ENCODE measurements around the gene ANKLE1.

ANKLE1 gene

DNA sequence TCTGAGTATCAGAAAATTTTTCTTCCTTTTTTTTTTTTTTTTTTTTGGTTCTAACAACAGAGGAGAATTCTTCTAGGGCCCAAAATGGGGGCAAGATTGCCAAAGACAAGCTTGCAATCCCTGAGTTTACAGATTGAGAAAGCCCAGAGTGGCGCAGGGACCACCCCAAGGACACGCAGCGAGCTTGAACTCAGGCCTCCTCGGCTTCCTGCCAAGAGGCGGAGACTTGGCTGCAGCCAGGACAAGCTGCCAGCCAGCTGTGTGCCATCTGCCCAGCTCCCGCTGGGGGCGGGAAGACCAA, 23.5 kb downstream of the ANKLE1 start:
- ATAC-seq (no peak), DNase-seq (no peak)
- Mint-ChIP-seq H3K4me1 (peaks cover 46% of the 10 kb centered on the region), H3K27ac (peak overlapping the region; percentile 87), H3K4me3 (peak overlapping the region; percentile 90), H3K27me3 (peaks cover 2% of the 10 kb centered on the region), H3K36me3 (ENCODE audit: low read depth) (peaks cover 3% of the 10 kb centered on the region), H3K9me3 (no peaks in the 10 kb centered on the region)

DNA sequence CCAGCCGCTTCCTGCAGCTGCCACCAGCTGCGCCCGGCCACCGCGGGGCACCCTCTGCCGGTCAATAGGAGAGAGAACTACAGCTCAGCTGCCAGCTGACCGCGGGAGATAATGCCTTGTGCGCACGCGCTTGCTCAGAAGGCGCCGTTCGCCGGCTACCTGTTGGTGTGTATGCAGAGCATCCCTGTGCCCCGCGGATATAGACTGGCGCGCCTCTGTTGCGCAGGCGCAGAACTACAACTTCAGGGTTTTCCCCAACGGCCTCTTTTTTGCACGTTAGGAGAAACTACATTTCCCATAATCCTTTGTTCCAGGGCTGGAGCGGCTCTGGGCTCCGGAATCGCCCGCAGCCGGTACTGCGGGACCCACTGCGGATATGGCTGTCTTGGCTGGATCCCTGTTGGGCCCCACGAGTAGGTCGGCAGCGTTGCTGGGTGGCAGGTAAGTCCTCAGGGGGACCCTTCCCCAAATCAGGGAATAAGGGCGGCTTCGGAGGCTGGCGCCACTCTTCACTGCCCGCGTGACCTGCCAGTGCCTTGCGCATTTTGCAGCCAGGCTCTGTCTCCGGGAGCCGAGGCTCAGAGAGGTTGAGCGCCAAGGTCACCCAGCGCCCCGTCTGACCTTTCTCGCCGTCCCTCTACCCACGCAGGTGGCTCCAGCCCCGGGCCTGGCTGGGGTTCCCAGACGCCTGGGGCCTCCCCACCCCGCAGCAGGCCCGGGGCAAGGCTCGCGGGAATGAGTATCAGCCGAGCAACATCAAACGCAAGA, 24.0 kb downstream of the ANKLE1 start, which contains the start of gene MRPL34:
MRPL34 (plus strand) TSS at position 356 of the 768 bp plus-strand sequence; CDS start at position 377, 21 bp downstream.
- ATAC-seq (peak; percentile 71), DNase-seq (peak; percentile 95)
- Mint-ChIP-seq H3K4me1 (peaks cover 48% of the 10 kb centered on the region), H3K9me3 (no peaks in the 10 kb centered on the region), H3K27me3 (peaks cover 2% of the 10 kb centered on the region), H3K36me3 (ENCODE audit: low read depth) (peaks cover 4% of the 10 kb centered on the region), H3K4me3 (peak within 1 kb of the TSS; percentile 90), H3K27ac (peak within 1 kb of the TSS; percentile 91)

DNA sequence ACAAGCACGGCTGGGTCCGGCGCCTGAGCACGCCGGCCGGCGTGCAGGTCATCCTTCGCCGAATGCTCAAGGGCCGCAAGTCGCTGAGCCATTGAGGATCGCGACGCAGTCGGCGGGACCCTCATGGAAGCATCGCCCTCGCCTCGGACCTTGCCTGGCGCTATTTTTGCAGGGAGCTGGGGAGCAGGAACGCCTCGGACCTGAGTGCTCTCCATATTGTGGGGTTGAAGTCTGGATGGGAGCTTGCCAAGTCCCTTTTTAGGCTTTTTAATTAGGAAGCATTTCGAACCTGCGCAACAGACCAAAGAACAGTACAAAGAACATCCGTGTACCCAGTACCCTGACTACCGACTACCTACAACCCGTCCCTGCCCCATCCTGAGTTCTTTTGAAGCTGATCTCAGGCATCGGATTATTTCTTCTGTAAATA, 24.6 kb downstream of the ANKLE1 start:
- no peak for ATAC-seq
- H3K27ac Mint-ChIP-seq, result peak overlapping the region; percentile 91
- peaks cover 52% of the 10 kb centered on the region for H3K4me1 Mint-ChIP-seq
- H3K36me3 Mint-ChIP-seq (ENCODE audit: low read depth), result peaks cover 5% of the 10 kb centered on the region
- H3K4me3 Mint-ChIP-seq, result peak overlapping the region; percentile 90
- no peaks in the 10 kb centered on the region for H3K9me3 Mint-ChIP-seq
- H3K27me3 Mint-ChIP-seq, result peaks cover 2% of the 10 kb centered on the region
- DNase-seq, result no peak

DNA sequence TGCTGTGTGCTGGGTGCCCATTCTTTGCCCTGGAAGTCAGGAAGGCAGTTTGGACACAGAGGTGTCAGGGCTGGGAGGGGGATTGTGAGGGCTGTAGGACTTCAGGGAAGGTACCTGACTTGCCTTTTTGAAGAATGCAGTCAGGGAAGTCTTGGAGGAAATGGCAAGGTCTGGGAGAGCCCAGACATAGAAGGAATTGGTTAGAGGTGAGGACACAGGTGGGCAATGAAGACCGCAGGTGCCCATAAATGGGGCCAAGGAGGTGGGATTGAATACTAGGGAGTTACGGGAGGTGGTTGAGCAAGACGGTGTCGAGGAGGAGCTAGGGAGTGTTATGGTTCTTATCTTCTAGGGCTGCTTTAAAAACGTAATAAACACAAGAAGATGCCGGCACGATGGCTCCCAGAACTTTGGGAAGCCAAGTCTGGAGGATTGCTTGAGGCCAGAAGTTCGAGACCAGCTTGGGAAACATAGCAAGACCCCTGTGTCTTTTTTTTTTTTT, 26.2 kb downstream of the ANKLE1 start:
- Mint-ChIP-seq H3K27me3 (peaks cover 2% of the 10 kb centered on the region), H3K36me3 (ENCODE audit: low read depth) (peaks cover 5% of the 10 kb centered on the region), H3K9me3 (no peaks in the 10 kb centered on the region), H3K4me1 (peaks cover 53% of the 10 kb centered on the region), H3K27ac (no peak overlapping the region), H3K4me3 (peak overlapping the region; percentile 90)
- no peak for ATAC-seq
- DNase-seq, result no peak

DNA sequence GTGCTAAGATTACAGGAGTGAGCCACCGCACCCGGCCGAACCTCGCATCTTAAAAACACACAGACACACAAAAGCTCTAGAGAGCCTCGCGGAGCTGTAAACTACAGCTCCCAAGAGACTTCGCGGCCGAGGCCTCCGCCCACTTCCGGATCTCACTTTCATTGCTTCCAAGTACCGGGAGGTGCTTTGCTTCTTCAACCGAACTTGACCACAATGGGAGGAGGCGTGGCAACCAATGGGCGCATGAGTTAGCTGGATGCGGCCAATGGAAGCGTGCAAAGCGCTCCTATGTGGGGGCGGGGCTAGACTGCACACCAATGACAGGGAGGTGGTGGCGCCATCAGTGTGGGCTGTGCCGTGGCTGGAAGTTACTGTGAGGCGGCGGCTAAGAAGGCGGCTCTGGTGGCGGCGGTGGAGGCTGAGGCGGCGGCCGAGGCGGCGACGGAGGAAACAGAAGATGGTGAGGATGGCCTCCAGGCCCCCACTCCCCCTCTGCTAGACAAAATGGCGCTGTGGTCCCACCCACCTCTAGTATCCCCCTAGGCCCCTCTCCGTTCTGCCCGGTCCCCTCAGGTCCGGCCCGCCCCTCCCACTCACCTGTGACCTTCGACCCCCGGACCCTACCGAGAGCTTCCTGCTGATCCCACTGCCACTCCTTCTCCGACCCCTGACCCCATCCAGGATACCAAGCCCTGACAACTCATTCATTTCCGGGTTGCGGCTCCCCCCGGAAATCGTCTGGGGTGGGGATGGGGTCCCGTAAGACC, 27.7 kb downstream of the ANKLE1 start, which contains the start of gene DDA1:
DDA1 (plus strand) TSS at position 366 of the 767 bp plus-strand sequence; CDS start at position 458, 92 bp downstream.
- Mint-ChIP-seq H3K4me3 (peak within 1 kb of the TSS; percentile 84), H3K27ac (peak within 1 kb of the TSS; percentile 90), H3K27me3 (peaks cover 2% of the 10 kb centered on the region), H3K9me3 (no peaks in the 10 kb centered on the region), H3K36me3 (ENCODE audit: low read depth) (peaks cover 5% of the 10 kb centered on the region), H3K4me1 (peaks cover 46% of the 10 kb centered on the region)
- DNase-seq, result peak; percentile 98
- ATAC-seq, result peak; percentile 87

DNA sequence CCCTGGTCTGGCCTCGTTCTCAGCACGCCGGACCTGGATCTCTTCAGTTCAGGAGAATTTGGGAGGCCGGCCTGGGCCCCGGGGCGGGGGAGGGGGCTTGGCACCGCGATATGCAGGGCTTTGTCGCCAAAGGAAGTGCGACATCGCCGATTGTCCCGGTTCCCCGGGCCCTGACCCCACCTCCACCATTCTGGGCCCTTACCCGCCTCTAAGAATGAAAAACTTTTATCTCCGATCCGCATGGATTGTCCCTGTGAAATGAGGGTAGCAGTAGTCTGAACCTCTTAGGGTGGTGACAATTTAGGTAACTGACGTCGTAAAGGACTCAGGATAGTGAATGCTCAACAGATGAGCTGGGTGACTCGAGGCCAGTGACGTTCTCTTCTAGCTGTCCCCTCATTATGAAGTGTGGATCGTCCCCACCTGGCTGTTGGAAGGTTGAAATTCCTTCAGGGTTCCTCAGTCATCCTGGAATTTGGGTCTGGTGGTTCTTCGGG, 28.3 kb downstream of the ANKLE1 start:
- Mint-ChIP-seq H3K36me3 (ENCODE audit: low read depth) (peaks cover 5% of the 10 kb centered on the region), H3K4me3 (peak overlapping the region; percentile 84), H3K27me3 (peaks cover 2% of the 10 kb centered on the region), H3K9me3 (no peaks in the 10 kb centered on the region), H3K27ac (peak overlapping the region; percentile 90), H3K4me1 (peaks cover 39% of the 10 kb centered on the region)
- ATAC-seq, result no peak
- no peak for DNase-seq

DNA sequence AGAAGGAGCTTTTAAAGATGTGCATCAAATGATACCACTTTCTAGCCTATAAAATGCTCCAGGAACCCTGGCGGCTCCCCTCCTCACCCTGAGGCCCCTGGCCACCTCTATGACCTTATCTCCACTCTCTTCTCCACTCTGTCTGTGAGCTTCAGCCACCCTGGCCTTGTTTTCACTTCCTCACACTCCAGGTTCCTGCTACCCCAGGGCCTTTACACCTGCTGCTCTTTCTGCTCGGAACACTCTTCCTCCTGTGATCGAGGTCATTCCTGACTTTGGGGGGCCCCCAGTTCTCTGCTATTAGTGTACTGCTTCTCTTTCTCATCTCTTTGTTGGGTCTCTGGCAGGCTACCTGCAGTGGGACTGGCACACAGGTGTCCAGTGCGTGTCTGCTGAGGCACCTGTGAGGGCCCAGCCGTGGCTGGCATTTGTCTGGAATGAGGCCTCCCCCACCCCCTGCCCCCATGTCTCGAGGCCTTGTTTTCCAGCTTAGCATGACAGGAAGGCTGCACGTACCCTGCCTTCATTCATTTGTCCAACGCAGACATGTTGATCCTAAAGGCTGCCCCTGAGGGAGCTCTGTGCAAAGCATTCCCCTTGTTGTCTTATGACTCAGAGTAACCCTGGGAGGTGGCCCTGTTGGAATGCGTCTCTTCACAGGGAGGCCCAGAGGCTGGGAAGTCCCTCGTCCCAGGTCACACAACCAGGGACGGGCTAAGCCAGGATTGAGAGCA, 29.9 kb downstream of the ANKLE1 start:
- no peak for DNase-seq
- H3K9me3 Mint-ChIP-seq, result no peaks in the 10 kb centered on the region
- ATAC-seq, result no peak
- peaks cover 2% of the 10 kb centered on the region for H3K27me3 Mint-ChIP-seq
- H3K27ac Mint-ChIP-seq, result peak overlapping the region; percentile 36
- no peak overlapping the region for H3K4me3 Mint-ChIP-seq
- peaks cover 35% of the 10 kb centered on the region for H3K4me1 Mint-ChIP-seq
- peaks cover 10% of the 10 kb centered on the region for H3K36me3 Mint-ChIP-seq (ENCODE audit: low read depth)

DNA sequence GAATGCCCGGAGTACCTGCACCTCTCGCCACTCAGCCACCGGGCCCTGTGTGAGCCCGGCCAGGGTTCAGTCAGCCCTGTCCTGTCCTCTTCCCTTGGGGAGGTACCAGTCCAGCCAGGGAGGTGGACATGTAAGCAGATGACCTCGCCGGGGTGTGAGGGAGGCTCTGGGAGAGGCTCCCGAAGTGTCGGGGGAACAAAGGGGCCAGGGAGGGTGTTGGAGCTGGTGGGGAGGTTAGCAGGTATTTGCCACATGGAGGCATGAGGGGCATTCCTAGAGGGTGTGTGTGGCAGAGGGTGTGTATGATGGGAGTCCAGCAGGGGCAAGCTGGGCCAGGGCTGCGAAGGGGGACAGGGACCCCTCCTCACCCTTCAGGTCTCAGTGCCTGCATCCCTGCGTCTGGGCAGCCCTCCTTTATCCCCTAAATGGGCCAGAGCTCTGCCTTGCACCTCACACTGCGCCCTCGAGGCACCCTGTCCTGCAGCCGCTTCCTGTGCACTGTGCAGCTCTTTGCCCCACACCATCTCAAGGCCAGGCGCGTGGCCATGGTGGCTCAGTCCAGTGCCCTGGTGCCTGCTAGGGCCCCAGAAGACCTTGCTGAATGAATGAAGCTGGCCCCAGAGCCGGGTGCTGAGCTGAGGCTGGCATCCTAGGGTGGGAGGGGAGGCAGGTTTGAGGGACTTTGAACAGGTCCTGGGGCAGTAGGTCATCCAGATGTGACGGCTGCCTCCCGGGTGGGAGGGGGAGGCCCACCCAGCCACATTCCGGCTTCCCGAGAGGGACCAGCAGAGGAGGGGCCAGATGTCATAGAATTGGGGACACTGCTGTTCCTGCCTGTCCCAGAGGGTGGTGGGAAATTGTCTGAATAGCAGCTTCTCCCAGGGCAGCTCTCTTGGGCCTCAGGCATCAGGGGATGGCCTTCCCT, 30.8 kb downstream of the ANKLE1 start:
- no peak for ATAC-seq
- H3K27me3 Mint-ChIP-seq, result peaks cover 2% of the 10 kb centered on the region
- H3K9me3 Mint-ChIP-seq, result no peaks in the 10 kb centered on the region
- H3K36me3 Mint-ChIP-seq (ENCODE audit: low read depth), result peaks cover 10% of the 10 kb centered on the region
- H3K4me3 Mint-ChIP-seq, result no peak overlapping the region
- peaks cover 30% of the 10 kb centered on the region for H3K4me1 Mint-ChIP-seq
- H3K27ac Mint-ChIP-seq, result no peak overlapping the region
- no peak for DNase-seq

DNA sequence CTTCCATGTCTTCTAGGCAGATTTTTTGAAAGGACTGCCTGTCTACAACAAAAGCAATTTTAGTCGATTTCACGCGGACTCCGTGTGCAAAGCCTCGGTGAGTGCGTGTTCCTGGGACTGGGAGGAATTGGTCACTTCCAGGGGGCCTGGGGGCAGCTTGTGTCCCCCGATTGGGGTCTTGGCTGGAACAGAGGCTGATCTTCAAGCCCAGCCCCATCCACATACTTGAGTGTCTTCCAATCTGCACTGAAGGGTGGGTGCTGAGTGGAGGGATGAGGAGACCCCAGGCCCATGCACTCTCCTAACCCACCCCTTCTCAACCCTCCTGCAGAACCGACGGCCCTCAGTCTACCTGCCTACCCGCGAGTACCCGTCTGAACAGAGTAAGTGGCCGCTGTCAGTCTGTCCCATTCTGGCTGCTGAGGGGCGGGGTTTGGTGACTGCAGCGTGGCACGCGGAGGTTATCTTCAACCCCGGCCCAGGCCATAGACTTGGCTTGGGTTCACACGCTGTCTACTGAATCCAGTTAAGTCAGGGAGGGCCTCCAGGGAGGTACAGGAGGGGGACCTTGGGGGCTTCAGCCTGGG, 32.4 kb downstream of the ANKLE1 start:
- Mint-ChIP-seq H3K27ac (no peak overlapping the region), H3K36me3 (ENCODE audit: low read depth) (peaks cover 10% of the 10 kb centered on the region), H3K9me3 (no peaks in the 10 kb centered on the region), H3K4me1 (peaks cover 21% of the 10 kb centered on the region), H3K27me3 (peaks cover 2% of the 10 kb centered on the region), H3K4me3 (no peak overlapping the region)
- ATAC-seq (no peak), DNase-seq (no peak)

DNA sequence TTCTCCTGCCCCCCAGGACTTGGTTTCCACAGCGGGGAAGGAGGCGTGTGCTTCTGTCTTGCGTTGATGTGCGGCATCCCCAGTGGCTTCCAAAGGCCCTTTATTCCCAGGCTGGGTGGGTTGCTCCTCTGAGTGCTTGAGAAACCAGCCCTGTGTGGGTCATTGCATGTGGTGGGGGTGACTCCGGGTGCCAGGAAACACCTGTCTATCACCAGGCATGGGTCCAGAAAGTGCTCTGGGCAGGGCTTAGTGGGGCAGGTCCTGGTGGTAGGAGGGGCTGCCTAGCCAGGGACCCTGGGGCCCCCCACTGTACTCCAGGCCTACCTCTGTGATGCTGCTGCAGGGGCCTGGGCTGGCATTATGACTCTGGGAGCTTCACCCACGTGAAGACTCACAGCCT, 37.3 kb downstream of the ANKLE1 start:
- DNase-seq, result no peak
- Mint-ChIP-seq H3K36me3 (ENCODE audit: low read depth) (peaks cover 16% of the 10 kb centered on the region), H3K4me1 (peaks cover 7% of the 10 kb centered on the region), H3K9me3 (no peaks in the 10 kb centered on the region), H3K4me3 (no peak overlapping the region), H3K27me3 (no peaks in the 10 kb centered on the region), H3K27ac (no peak overlapping the region)
- ATAC-seq, result no peak

DNA sequence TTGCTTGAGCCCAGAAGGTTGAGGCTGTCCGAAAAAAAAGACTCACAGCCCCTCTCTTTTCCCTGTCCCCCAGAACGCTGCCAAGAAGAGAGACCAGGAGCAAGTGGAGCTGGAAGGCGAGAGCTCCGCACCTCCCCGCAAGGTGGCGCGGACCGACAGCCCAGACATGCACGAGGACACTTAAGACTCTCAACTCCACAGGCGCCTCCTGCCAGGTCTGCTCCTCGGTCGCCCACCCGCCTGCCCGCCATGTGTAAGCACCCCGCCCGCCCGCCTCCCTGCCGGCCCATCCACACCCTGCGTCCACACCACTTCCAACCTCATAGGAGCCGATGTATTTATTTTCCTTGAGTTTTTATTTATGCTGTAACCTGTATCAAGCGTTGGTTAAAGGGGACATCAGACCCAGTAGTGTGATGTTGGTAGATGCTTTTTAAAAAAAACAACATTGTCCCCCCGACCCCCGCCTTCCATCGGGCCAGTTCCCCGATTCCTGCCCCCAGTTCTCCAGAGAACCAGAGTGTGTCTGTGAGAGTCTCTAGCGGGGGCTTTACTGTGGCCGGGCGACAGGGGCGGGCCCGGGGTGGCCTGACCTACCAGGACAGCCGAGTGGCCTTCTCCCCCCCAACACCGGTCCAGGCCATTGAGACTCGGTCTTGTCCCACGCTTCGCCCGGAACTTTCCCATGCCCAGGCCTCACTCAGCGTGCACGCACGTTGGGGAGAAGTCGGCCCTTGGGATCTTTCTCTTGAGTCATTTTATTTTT, 38.0 kb downstream of the ANKLE1 start:
- DNase-seq (no peak), ATAC-seq (no peak)
- Mint-ChIP-seq H3K9me3 (no peaks in the 10 kb centered on the region), H3K4me3 (no peak overlapping the region), H3K36me3 (ENCODE audit: low read depth) (peaks cover 16% of the 10 kb centered on the region), H3K4me1 (peaks cover 7% of the 10 kb centered on the region), H3K27ac (no peak overlapping the region), H3K27me3 (no peaks in the 10 kb centered on the region)

DNA sequence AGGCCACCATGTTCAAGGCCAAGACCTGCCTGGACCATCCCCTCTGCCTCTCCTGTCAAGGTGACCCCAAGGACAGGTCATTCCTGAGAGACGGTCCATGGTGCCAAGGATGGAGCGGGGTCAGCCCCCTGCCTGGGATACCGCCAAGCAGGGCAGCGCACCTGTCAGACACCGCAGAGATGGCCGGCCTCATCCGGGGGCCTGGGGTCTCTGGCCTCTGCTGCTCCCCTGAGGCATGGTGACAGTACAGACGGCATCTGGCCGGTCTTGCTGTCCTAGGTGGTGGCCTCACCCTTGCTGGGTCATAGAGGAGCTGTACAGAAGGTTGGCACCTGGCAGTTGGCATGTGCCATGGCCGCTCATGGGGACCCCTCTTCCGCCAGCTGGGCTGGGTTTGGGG, 38.7 kb downstream of the ANKLE1 start:
- DNase-seq, result no peak
- Mint-ChIP-seq H3K4me3 (no peak overlapping the region), H3K27me3 (no peaks in the 10 kb centered on the region), H3K27ac (no peak overlapping the region), H3K4me1 (peaks cover 7% of the 10 kb centered on the region), H3K36me3 (ENCODE audit: low read depth) (peaks cover 16% of the 10 kb centered on the region), H3K9me3 (no peaks in the 10 kb centered on the region)
- ATAC-seq, result no peak
